Cardiac muscle cell (in vitro differentiated cells and primary cell): Measurements from ENCODE around the gene ELOVL6. TPM values are rescaled to one million over a fixed set of nuclear protein-coding genes. Genes with fewer than 3 reads are reported as not detected.
"Not testable (repeated sequence)": the region's sequence is repeated elsewhere in the genome, so short reads cannot be mapped to it uniquely, and the experiment has no call there.

Source experiments
- DNase-seq, 2 donors: peaks; one replicate each; pipeline versions ENCODE4 v3.0.0 to v3.0.0-alpha.2; 2010 to 2017; ENCODE audit warnings: low read depth in 1 of 2, low spot score in 1 of 2
- H3K27ac ChIP-seq: fragments of 200-600 bp; sonication (generic); 2 replicates; pipeline ENCODE4 v1.5.1; 2016
- H3K27me3 ChIP-seq: fragments of 200-600 bp; sonication (generic); 2 replicates; pipeline ENCODE4 v1.6.0; 2016; ENCODE audit warnings: control low read depth
- H3K36me3 ChIP-seq: fragments of 200-600 bp; sonication (generic); 2 replicates; pipeline ENCODE4 v1.5.1; 2016; ENCODE audit warnings: control low read depth
- H3K4me1 ChIP-seq: fragments of 200-600 bp; sonication (generic); 2 replicates; pipeline ENCODE4 v1.8.1; 2017; ENCODE audit warnings: low read depth, mild to moderate bottlenecking, mixed run types
- H3K4me3 ChIP-seq: fragments of 200-600 bp; sonication (generic); 2 replicates; pipeline ENCODE4 v1.5.1; 2016; ENCODE audit warnings: mild to moderate bottlenecking
- H3K9me3 ChIP-seq: fragments of 200-600 bp; sonication (generic); 2 replicates; pipeline ENCODE4 v1.5.1; 2017; ENCODE audit warnings: low read depth, mild to moderate bottlenecking, control low read depth
- polyA plus RNA-seq: library from polyadenylated mRNA; unstranded; fragments of >200 nt; fragmentation: Nextera tagmentation; extraction: Ambion mirVana; gene quantifications from 2 replicates; pipeline ENCODE4 v1.2.1, GENCODE V29; 2016
- total RNA-seq: library from RNA; depleted of rRNA; stranded (reverse); fragments of >200 nt; gene quantifications from 2 replicates; pipeline ENCODE4 v1.2.3, GENCODE V29; 2016
- TF ChIP-seq, protein P1 (sequence below): IDR thresholded peaks from 2 replicates; pipeline ENCODE4 v1.5.1; 2012; ENCODE audit warnings: low read depth, mild to moderate bottlenecking, low read length

Gene ELOVL6, protein sequence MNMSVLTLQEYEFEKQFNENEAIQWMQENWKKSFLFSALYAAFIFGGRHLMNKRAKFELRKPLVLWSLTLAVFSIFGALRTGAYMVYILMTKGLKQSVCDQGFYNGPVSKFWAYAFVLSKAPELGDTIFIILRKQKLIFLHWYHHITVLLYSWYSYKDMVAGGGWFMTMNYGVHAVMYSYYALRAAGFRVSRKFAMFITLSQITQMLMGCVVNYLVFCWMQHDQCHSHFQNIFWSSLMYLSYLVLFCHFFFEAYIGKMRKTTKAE
- 32.3 and 32.4 TPM in 2 replicates for total RNA-seq
- polyA plus RNA-seq = 47.0 and 50.1 TPM in 2 replicates

- DNase-seq = peak; percentile 87 to 90
These were observed at the start of gene ELOVL6 for GRCh38 chr4:110198435-110199416. Gene ELOVL6, minus strand, starts transcription at chr4:110198615. Its CDS starts 280 bp downstream, at chr4:110198335.

DNA sequence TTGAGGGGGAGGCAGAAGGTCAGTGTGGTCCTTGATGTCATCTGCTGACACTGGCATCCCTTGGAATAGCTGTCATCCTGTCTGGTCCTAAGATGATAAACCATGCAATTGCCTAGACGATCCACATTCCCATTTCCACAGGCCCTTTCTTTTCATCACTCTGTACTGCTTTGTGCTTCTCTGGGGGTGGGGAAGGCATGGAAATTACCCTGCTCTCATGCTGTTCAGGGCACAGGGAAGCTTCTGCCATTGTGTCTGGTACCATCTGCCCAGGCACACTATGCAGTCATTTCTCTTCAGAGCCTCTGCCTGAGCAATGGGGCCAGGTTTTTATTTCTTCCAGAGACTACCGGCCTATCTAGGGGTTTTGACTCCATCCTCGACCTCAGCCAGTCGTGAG is 49.7 kb upstream of the ELOVL6 start:
- no peak for DNase-seq
- no peaks in the 10 kb centered on the region for H3K36me3 ChIP-seq
- H3K27me3 ChIP-seq = no peaks in the 10 kb centered on the region
- no peaks in the 10 kb centered on the region for H3K9me3 ChIP-seq
- TF ChIP-seq, protein P1, sequence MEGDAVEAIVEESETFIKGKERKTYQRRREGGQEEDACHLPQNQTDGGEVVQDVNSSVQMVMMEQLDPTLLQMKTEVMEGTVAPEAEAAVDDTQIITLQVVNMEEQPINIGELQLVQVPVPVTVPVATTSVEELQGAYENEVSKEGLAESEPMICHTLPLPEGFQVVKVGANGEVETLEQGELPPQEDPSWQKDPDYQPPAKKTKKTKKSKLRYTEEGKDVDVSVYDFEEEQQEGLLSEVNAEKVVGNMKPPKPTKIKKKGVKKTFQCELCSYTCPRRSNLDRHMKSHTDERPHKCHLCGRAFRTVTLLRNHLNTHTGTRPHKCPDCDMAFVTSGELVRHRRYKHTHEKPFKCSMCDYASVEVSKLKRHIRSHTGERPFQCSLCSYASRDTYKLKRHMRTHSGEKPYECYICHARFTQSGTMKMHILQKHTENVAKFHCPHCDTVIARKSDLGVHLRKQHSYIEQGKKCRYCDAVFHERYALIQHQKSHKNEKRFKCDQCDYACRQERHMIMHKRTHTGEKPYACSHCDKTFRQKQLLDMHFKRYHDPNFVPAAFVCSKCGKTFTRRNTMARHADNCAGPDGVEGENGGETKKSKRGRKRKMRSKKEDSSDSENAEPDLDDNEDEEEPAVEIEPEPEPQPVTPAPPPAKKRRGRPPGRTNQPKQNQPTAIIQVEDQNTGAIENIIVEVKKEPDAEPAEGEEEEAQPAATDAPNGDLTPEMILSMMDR = no peak
- H3K4me1 ChIP-seq = no peaks in the 10 kb centered on the region
- no peak overlapping the region for H3K27ac ChIP-seq
- no peak overlapping the region for H3K4me3 ChIP-seq

More at GRCh38 chr4:110198435-110199416, at the start of gene ELOVL6:
- H3K4me3 ChIP-seq = peak within 1 kb of the TSS; percentile 66
- no peaks in the 10 kb centered on the region for H3K36me3 ChIP-seq
- no peaks in the 10 kb centered on the region for H3K9me3 ChIP-seq
- TF ChIP-seq, protein P1 = no peak
- H3K27me3 ChIP-seq = no peaks in the 10 kb centered on the region
- peak within 1 kb of the TSS; percentile 87 for H3K27ac ChIP-seq
- peaks cover 22% of the 10 kb centered on the region for H3K4me1 ChIP-seq

DNA sequence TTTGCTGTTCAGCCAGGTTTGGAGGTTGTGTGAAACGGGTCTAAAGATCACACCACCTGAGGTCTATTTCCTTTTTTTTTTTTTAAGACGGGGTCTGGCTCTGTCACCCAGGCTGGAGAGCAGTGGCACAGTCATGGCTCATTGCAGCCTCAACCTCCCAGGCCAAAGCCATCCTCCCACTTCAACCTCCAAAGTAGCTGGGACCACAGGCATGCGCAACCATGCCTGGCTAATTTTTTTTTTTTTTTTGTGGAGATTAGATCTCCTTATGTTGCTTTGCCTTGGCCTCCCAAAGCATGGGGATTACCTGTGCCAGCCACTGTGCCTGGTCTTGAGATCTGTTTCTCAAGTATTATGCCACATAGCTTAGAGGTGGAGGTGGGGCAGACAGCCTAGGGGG is 49.2 kb upstream of the ELOVL6 start:
- H3K27ac ChIP-seq = no peak overlapping the region
- no peaks in the 10 kb centered on the region for H3K4me1 ChIP-seq

GRCh38 chr4:110245577-110245976 is 47.2 kb upstream of the ELOVL6 start:
- Histone ChIP-seq H3K4me3 (no peak overlapping the region), H3K36me3 (no peaks in the 10 kb centered on the region), H3K9me3 (no peaks in the 10 kb centered on the region), H3K4me1 (no peaks in the 10 kb centered on the region), H3K27me3 (no peaks in the 10 kb centered on the region), H3K27ac (no peak overlapping the region)
- peak in 1 of 2 donors; percentile 26 for DNase-seq
- TF ChIP-seq, protein P1 = no peak

More for the DNA sequence above, 49.2 kb upstream of the ELOVL6 start:
- Histone ChIP-seq H3K36me3 (no peaks in the 10 kb centered on the region), H3K27me3 (no peaks in the 10 kb centered on the region), H3K9me3 (no peaks in the 10 kb centered on the region), H3K4me3 (no peak overlapping the region)
- TF ChIP-seq, protein P1 = no peak
- DNase-seq = no peak

- no peaks in the 10 kb centered on the region for H3K4me1 ChIP-seq
- no peaks in the 10 kb centered on the region for H3K36me3 ChIP-seq
- no peak overlapping the region for H3K4me3 ChIP-seq
- DNase-seq = no peak
- H3K27ac ChIP-seq = no peak overlapping the region
- TF ChIP-seq, protein P1 = no peak
- no peaks in the 10 kb centered on the region for H3K27me3 ChIP-seq
- no peaks in the 10 kb centered on the region for H3K9me3 ChIP-seq
These were observed 37.9 kb upstream of the ELOVL6 start for GRCh38 chr4:110236324-110236723.

DNA sequence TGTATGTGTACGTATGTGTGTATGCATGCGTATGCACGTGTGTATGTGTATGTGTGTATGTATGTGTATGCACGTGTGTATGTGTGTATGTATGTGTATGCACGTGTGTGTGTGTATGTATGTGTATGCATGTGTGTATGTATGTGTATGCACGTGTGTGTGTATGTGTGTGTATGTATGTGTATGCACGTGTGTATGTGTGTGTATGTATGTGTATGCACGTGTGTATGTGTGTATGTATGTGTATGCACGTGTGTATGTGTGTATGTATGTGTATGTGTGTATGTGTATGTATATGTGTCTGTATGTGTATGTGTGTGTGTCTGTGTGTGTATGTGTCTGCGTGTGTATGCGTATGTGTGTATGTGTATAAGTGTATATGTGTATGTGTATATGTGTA is 35.2 kb upstream of the ELOVL6 start:
- H3K4me3 ChIP-seq, H3K27me3 ChIP-seq, H3K9me3 ChIP-seq, DNase-seq, H3K27ac ChIP-seq, H3K4me1 ChIP-seq, H3K36me3 ChIP-seq: not testable (repeated sequence)
